Kidney (tissue), 14 donors: ENCODE measurements around the gene HOXD11. TPM values are rescaled to one million over a fixed set of nuclear protein-coding genes. Genes with fewer than 3 reads are reported as not detected.

ENCODE experiments used
- DNase-seq, 5 donors: peaks; one replicate each; pipeline ENCODE4 v3.0.0-alpha.2; 2013 to 2020
- FAIRE-seq: peaks from 2 replicates; lab custom pipeline; 2012; peaks lifted over from hg19 to GRCh38; lab: Jason Lieb, UNC
- H3K27ac ChIP-seq, 2 donors: one replicate each; pipeline ENCODE4 v1.7.0; 2013; ENCODE audit warnings: low read depth in 2 of 2, low read length in 2 of 2, inconsistent platforms in 1 of 2
- H3K27me3 ChIP-seq: one replicate; pipeline ENCODE4 v1.7.1; 2013; ENCODE audit warnings: low read length, inconsistent platforms; ENCODE audit not compliant: control insufficient read depth, insufficient read depth
- H3K36me3 ChIP-seq, 3 donors: one replicate each; pipeline versions ENCODE4 v1.7.0 to v1.7.1; 2013; ENCODE audit warnings: low read length in 3 of 3, control low read depth in 1 of 3, inconsistent platforms in 1 of 3; ENCODE audit not compliant: insufficient read depth in 3 of 3, control insufficient read depth in 2 of 3
- H3K4me1 ChIP-seq, 3 donors: one replicate each; pipeline versions ENCODE4 v1.7.0 to v1.7.1; 2013; ENCODE audit warnings: low read length in 3 of 3, inconsistent platforms in 1 of 3, low read depth in 1 of 3; ENCODE audit not compliant: control insufficient read depth in 2 of 3, insufficient read depth in 2 of 3
- H3K4me3 ChIP-seq, 3 donors: one replicate each; pipeline versions ENCODE4 v1.7.0 to v1.8.1; 2013; ENCODE audit warnings: low read length in 3 of 3, control low read depth in 1 of 3, inconsistent platforms in 1 of 3
- H3K9ac ChIP-seq, 3 donors: one replicate each; pipeline versions ENCODE4 v1.7.0 to v1.7.1; 2013; ENCODE audit warnings: low read length in 3 of 3, control low read depth in 1 of 3, inconsistent platforms in 1 of 3
- H3K9me3 ChIP-seq, 3 donors: one replicate each; pipeline versions ENCODE4 v1.7.0 to v1.7.1; 2013; ENCODE audit warnings: low read length in 3 of 3, control low read depth in 1 of 3, inconsistent platforms in 1 of 3; ENCODE audit not compliant: control insufficient read depth in 2 of 3, insufficient read depth in 1 of 3
- CTCF ChIP-seq: IDR thresholded peaks from 3 replicates; pipeline ENCODE4 v1.5.1; 2012; ENCODE audit warnings: mild to moderate bottlenecking, moderate library complexity, borderline replicate concordance; ENCODE audit not compliant: insufficient read depth; ENCODE audit errors: extremely low read depth
- intact Hi-C: fragments of 100-400 bp; cut with DNase I; formaldehyde crosslinking; loops from one replicate; pipeline ENCODE4 v1.11.1; 2022
- polyA plus RNA-seq: library from polyadenylated mRNA; stranded (reverse); fragments of 350-450 nt; fragmentation: Illumina TruSeq; extraction: RNeasy Lipid Tissue Mini Kit (QIAGEN cat#74804); gene quantifications from one replicate; pipeline ENCODE4 v1.2.3, GENCODE V29; 2014; ENCODE audit warnings: low read depth, low replicate concordance; ENCODE audit not compliant: insufficient read depth
- total RNA-seq: library from RNA; stranded (reverse); fragmentation: NEBNext Ultra II Directional; extraction: Animal tissue kit (Norgen Biotek cat#: 25700); gene quantifications from one replicate; pipeline ENCODE4 v1.2.1, GENCODE V29; 2021
- donor health status: control.
- donor health status: control.
- donor health status: control.
- donor health status: control.
- donor health status: control.
- donor health status: DM: yes; HTN: yes; CAD: no.
- donor health status: Normal renal cell carcinoma (clear cell type).

Gene HOXD11
- total and polyA plus RNA-seq, 2 donors from 2014 or later: 5.8 to 15.9 TPM

- no peak for FAIRE-seq
- Histone ChIP-seq H3K27ac (no peak overlapping the region), H3K4me3 (no peak overlapping the region), H3K27me3 (peaks cover 90% of the 10 kb centered on the region), H3K36me3 (no peaks in the 10 kb centered on the region), H3K9ac (no peak overlapping the region), H3K4me1 (peaks cover 0 to 3% (median 0%) of the 10 kb centered on the region in 3 donors), H3K9me3 (peaks cover 0 to 9% (median 0%) of the 10 kb centered on the region in 3 donors)
- DNase-seq: peak; percentile 50 to 73 (median 65)
- intact Hi-C loops: no loop called here
- no peak for TF ChIP-seq CTCF
These were observed 26.3 kb upstream of the HOXD11 start for GRCh38 chr2:176080540-176081375.

- intact Hi-C loops: no loop called here
- peaks cover 0 to 6% (median 0%) of the 10 kb centered on the region in 3 donors for H3K4me1 ChIP-seq
- peaks cover 90% of the 10 kb centered on the region for H3K27me3 ChIP-seq
- H3K9ac ChIP-seq: no peak overlapping the region
- no peak overlapping the region for H3K27ac ChIP-seq
- TF ChIP-seq CTCF: no peak
- no peak overlapping the region for H3K4me3 ChIP-seq
- H3K36me3 ChIP-seq: no peaks in the 10 kb centered on the region
- DNase-seq: peak in 3 of 5 donors; percentile 30 to 68 (median 47)
- no peak for FAIRE-seq
- peaks cover 0 to 9% (median 0%) of the 10 kb centered on the region in 3 donors for H3K9me3 ChIP-seq
These were observed 25.7 kb upstream of the HOXD11 start for GRCh38 chr2:176081376-176081836.

- FAIRE-seq (no peak), DNase-seq (peak; percentile 44 to 75 (median 68))
- TF ChIP-seq CTCF: no peak
- Histone ChIP-seq H3K4me3 (no peak overlapping the region), H3K36me3 (no peaks in the 10 kb centered on the region), H3K27ac (no peak overlapping the region), H3K27me3 (peaks cover 90% of the 10 kb centered on the region), H3K9ac (no peak overlapping the region), H3K4me1 (peaks cover 0 to 6% (median 0%) of the 10 kb centered on the region in 3 donors), H3K9me3 (peaks cover 0 to 9% (median 0%) of the 10 kb centered on the region in 3 donors)
- intact Hi-C loops: no loop called here
These were observed 25.1 kb upstream of the HOXD11 start for GRCh38 chr2:176081837-176082524.
